ENCODE results near the gene GHRHR.

The GHRHR gene

GRCh38 chr7:30969604-30969970 lies 5.8 kb downstream of the GHRHR start:
- DNase-seq: no peak

GRCh38 chr7:30970074-30970473 lies 6.3 kb downstream of the GHRHR start:
- DNase-seq: no peak

GRCh38 chr7:30970594-30971094 lies 6.9 kb downstream of the GHRHR start:
- no peak for DNase-seq

- DNase-seq: no peak
These were observed 7.7 kb downstream of the GHRHR start for GRCh38 chr7:30971440-30971839.

GRCh38 chr7:30971840-30972563 lies 8.2 kb downstream of the GHRHR start:
- DNase-seq: no peak

- no peak for DNase-seq
These were observed 9.5 kb downstream of the GHRHR start for GRCh38 chr7:30973292-30973691.

- no peak for DNase-seq
These were observed 10.2 kb downstream of the GHRHR start for GRCh38 chr7:30973791-30974604.

GRCh38 chr7:30974605-30975255 lies 11.0 kb downstream of the GHRHR start:
- no peak for DNase-seq

- DNase-seq: no peak
These were observed 11.6 kb downstream of the GHRHR start for GRCh38 chr7:30975256-30975899.

GRCh38 chr7:30976381-30976780 lies 12.6 kb downstream of the GHRHR start:
- DNase-seq: no peak

- no peak for DNase-seq
These were observed 13.5 kb downstream of the GHRHR start for GRCh38 chr7:30977222-30977621.

- peak; percentile 23 for DNase-seq
These were observed 14.3 kb downstream of the GHRHR start for GRCh38 chr7:30977896-30978564.

- no peak for DNase-seq
These were observed 15.3 kb downstream of the GHRHR start for GRCh38 chr7:30979027-30979426.

- DNase-seq: no peak
These were observed 16.4 kb downstream of the GHRHR start for GRCh38 chr7:30980194-30980593.

- DNase-seq: no peak
These were observed 17.0 kb downstream of the GHRHR start for GRCh38 chr7:30980751-30981150.

- DNase-seq: peak; percentile 76
These were observed 19.5 kb downstream of the GHRHR start for GRCh38 chr7:30983042-30983913.

- no peak for DNase-seq
These were observed 20.1 kb downstream of the GHRHR start for GRCh38 chr7:30983914-30984247.

GRCh38 chr7:30984359-30985107 lies 20.8 kb downstream of the GHRHR start:
- DNase-seq: no peak

GRCh38 chr7:30985756-30986155 lies 22.0 kb downstream of the GHRHR start:
- no peak for DNase-seq

GRCh38 chr7:30986331-30986730 lies 22.6 kb downstream of the GHRHR start:
- no peak for DNase-seq

GRCh38 chr7:30986738-30987137 lies 23.0 kb downstream of the GHRHR start:
- DNase-seq: no peak

All from CD4-positive, alpha-beta T cell treated with Interleukin-17A for 4 hours (primary cell).